Keratinocyte (primary cell): ENCODE results near the gene SMPD3. TPM values are rescaled to one million over a fixed set of nuclear protein-coding genes. Genes with fewer than 3 reads are reported as not detected.

Experiments used
- DNase-seq: peaks from one replicate; pipeline ENCODE4 v3.0.0-alpha.2; 2011; ENCODE audit warnings: low read depth, missing footprints, low spot score
- FAIRE-seq: peaks from 2 replicates; lab custom pipeline; 2011; peaks lifted over from hg19 to GRCh38; lab: Jason Lieb, UNC
- H2AFZ ChIP-seq: 2 replicates; pipeline ENCODE4 v1.6.0; 2012; ENCODE audit warnings: low read length, control low read depth, inconsistent platforms; ENCODE audit not compliant: control insufficient read depth
- H3K27ac ChIP-seq: 2 replicates; pipeline ENCODE4 v1.5.1; 2011; ENCODE audit warnings: low read length; ENCODE audit not compliant: control insufficient read depth, insufficient read depth
- H3K27me3 ChIP-seq: 3 replicates; pipeline ENCODE4 v1.6.0; 2011; ENCODE audit warnings: low read length; ENCODE audit not compliant: control insufficient read depth, insufficient read depth; ENCODE audit errors: extremely low read depth
- H3K36me3 ChIP-seq, 2 experiments: 2 replicates in 1 of 2; 3 replicates in 1 of 2; pipeline ENCODE4 v1.5.1; 2011; ENCODE audit warnings: low read length in 2 of 2, mild to moderate bottlenecking in 1 of 2; ENCODE audit not compliant: control insufficient read depth in 2 of 2, insufficient read depth in 2 of 2; ENCODE audit errors: extremely low read depth in 1 of 2
- H3K4me1 ChIP-seq: 3 replicates; pipeline ENCODE4 v1.5.1; 2011; ENCODE audit warnings: low read length; ENCODE audit not compliant: control insufficient read depth, insufficient read depth; ENCODE audit errors: extremely low read depth
- H3K4me2 ChIP-seq: 3 replicates; pipeline ENCODE4 v1.6.0; 2011; ENCODE audit warnings: low read depth, low read length; ENCODE audit not compliant: control insufficient read depth, insufficient read depth; ENCODE audit errors: extremely low read depth
- H3K4me3 ChIP-seq, 3 experiments: fragments of 200-600 bp in 1 of 3; sonication (generic) in 1 of 3; 2 replicates in 2 of 3; 3 replicates in 1 of 3; pipeline ENCODE4 v1.5.1; 2011 to 2016; ENCODE audit warnings: low read length in 3 of 3, mild to moderate bottlenecking in 3 of 3, control low read depth in 2 of 3, inconsistent platforms in 1 of 3, low read depth in 1 of 3, mixed read lengths in 1 of 3, mixed run types in 1 of 3, moderate library complexity in 1 of 3; ENCODE audit not compliant: control insufficient read depth in 2 of 3, insufficient read depth in 2 of 3; ENCODE audit errors: extremely low read depth in 1 of 3
- H3K79me2 ChIP-seq: 2 replicates; pipeline ENCODE4 v1.6.0; 2012; ENCODE audit warnings: low read length; ENCODE audit not compliant: control insufficient read depth, insufficient read depth
- H3K9ac ChIP-seq: 3 replicates; pipeline ENCODE4 v1.6.0; 2011; ENCODE audit warnings: low read length; ENCODE audit not compliant: control insufficient read depth, insufficient read depth; ENCODE audit errors: extremely low read depth
- H3K9me1 ChIP-seq: 3 replicates; pipeline ENCODE4 v1.6.0; 2011; ENCODE audit warnings: low read length; ENCODE audit not compliant: control insufficient read depth, insufficient read depth; ENCODE audit errors: extremely low read depth
- H3K9me3 ChIP-seq: 2 replicates; pipeline ENCODE4 v1.5.1; 2012; ENCODE audit warnings: low read depth, low read length; ENCODE audit not compliant: control insufficient read depth
- H4K20me1 ChIP-seq: 3 replicates; pipeline ENCODE4 v1.6.0; 2011; ENCODE audit warnings: low read length; ENCODE audit not compliant: control insufficient read depth, insufficient read depth; ENCODE audit errors: extremely low read depth
- CTCF ChIP-seq, 3 experiments: IDR thresholded peaks in 1 of 3; conservative IDR thresholded peaks in 1 of 3; optimal IDR thresholded peaks in 1 of 3; 2 replicates in 2 of 3; 3 replicates in 1 of 3; pipeline versions ENCODE3 to v1.5.1; 2011; ENCODE audit warnings: low read length in 3 of 3, mild to moderate bottlenecking in 3 of 3, moderate library complexity in 2 of 3, control low read depth in 1 of 3, inconsistent platforms in 1 of 3; ENCODE audit not compliant: insufficient read depth in 2 of 3; ENCODE audit errors: extremely low read depth in 1 of 3
- EZH2 ChIP-seq: IDR thresholded peaks from one replicate; pipeline ENCODE4 v1.6.1; 2012; ENCODE audit warnings: inconsistent platforms, mild to moderate bottlenecking, low read length, moderate library complexity
- dilution Hi-C: fragments of 300-500 bp; cut with MboI; formaldehyde crosslinking; loops from one replicate; pipeline ENCODE4 v1.7.0; 2020; ENCODE audit warnings: low sequenced_read_pairs; ENCODE audit not compliant: extremely low pct_ligation_motif_present
- polyA plus RNA-seq, 5 experiments: library from polyadenylated mRNA; depleted of rRNA in 3 of 5; stranded (reverse) in 3 of 5; stranded (forward) in 1 of 5; unstranded in 1 of 5; fragments of >200 nt; gene quantifications; 1 replicate in 1 of 5; 2 replicates in 3 of 5; 3 replicates in 1 of 5; pipeline versions ENCODE4 v1.2.1 to v1.2.3, GENCODE V29; 2011 to 2012; ENCODE audit warnings: missing spikeins in 2 of 5, low read depth in 1 of 5, low replicate concordance in 1 of 5

The SMPD3 gene
- polyA plus RNA-seq, 1 donor (not counting 4 experiments of a cell fraction or from before 2014, with no cell fraction given) = 0.34 TPM

GRCh38 chr16:68331879-68332410 is 116.4 kb downstream of the SMPD3 start:
- FAIRE-seq (no peak), DNase-seq (no peak)
- H2AFZ ChIP-seq = no peak overlapping the region
- no peaks in the 10 kb centered on the region for H3K9me1 ChIP-seq
- no peaks in the 10 kb centered on the region for H3K9me3 ChIP-seq
- H3K36me3 ChIP-seq = peaks cover 2 to 8% of the 10 kb centered on the region in 2 experiments
- TF ChIP-seq EZH2 (no peak), CTCF (optimal IDR thresholded peaks at IDR 0.05 in 1 of 3, IDR thresholded peaks at IDR 0.05 in 1 of 3, conservative IDR thresholded peaks at IDR 0.05 in 1 of 3; ENCODE audit: extremely low read depth in 1 of 3, insufficient read depth in 2 of 3, low read length in 3 of 3) (no peak)
- H3K4me2 ChIP-seq = no peak overlapping the region
- no peak overlapping the region for H3K4me3 ChIP-seq
- no peak overlapping the region for H3K9ac ChIP-seq
- no peaks in the 10 kb centered on the region for H3K27me3 ChIP-seq
- H4K20me1 ChIP-seq = no peaks in the 10 kb centered on the region
- dilution Hi-C loops = no loop called here
- H3K27ac ChIP-seq = no peak overlapping the region
- no peaks in the 10 kb centered on the region for H3K79me2 ChIP-seq
- peaks cover 11% of the 10 kb centered on the region for H3K4me1 ChIP-seq

GRCh38 chr16:68328860-68329390 is 119.4 kb downstream of the SMPD3 start:
- Histone ChIP-seq H3K79me2 (no peaks in the 10 kb centered on the region), H3K9me1 (no peaks in the 10 kb centered on the region), H3K27me3 (no peaks in the 10 kb centered on the region), H2AFZ (no peak overlapping the region), H4K20me1 (no peaks in the 10 kb centered on the region), H3K4me2 (no peak overlapping the region), H3K9me3 (no peaks in the 10 kb centered on the region), H3K4me1 (peaks cover 5% of the 10 kb centered on the region), H3K27ac (no peak overlapping the region), H3K4me3 (no peak overlapping the region), H3K9ac (no peak overlapping the region), H3K36me3 (peaks cover 4% of the 10 kb centered on the region in 2 experiments)
- dilution Hi-C loops = no loop called here
- no peak for DNase-seq
- TF ChIP-seq CTCF (optimal IDR thresholded peaks at IDR 0.05 in 1 of 3, IDR thresholded peaks at IDR 0.05 in 1 of 3, conservative IDR thresholded peaks at IDR 0.05 in 1 of 3; ENCODE audit: extremely low read depth in 1 of 3, insufficient read depth in 2 of 3, low read length in 3 of 3) (no peak), EZH2 (no peak)
- FAIRE-seq = no peak
